CD4-positive, alpha-beta T cell (primary cell): ENCODE data around the gene GMEB1. TPM values are rescaled to one million over a fixed set of nuclear protein-coding genes. Genes with fewer than 3 reads are reported as not detected.
"Not testable (repeated sequence)": the region's sequence is repeated elsewhere in the genome, so short reads cannot be mapped to it uniquely, and the experiment has no call there.

Experiments used
- ATAC-seq: fragments of 200-7000 bp; cut with Tn5 transposase; one replicate; pipeline ENCODE4 v1.10.0; 2022; ENCODE audit warnings: mild to moderate bottlenecking; ENCODE audit not compliant: poor library complexity
- CTCF ChIA-PET: fragments of 350-600 bp; sonication (Branson Sonifier 250); formaldehyde crosslinking; loops from one replicate; lab custom pipeline; 2021; ENCODE audit warnings: antibody characterized with exemption, inconsistent platforms; lab: Charles Lee
- POLR2A ChIA-PET: fragments of 350-600 bp; sonication (Branson Sonifier 250); formaldehyde crosslinking; loops from one replicate; lab custom pipeline; 2021; ENCODE audit warnings: antibody characterized with exemption, inconsistent platforms; lab: Charles Lee
- DNase-seq, 14 experiments: peaks; one replicate each; pipeline ENCODE4 v3.0.0-alpha.2; 2013 to 2020; ENCODE audit warnings: mixed read lengths in 2 of 14
- H3K27ac ChIP-seq, 2 donors: one replicate each; pipeline versions ENCODE4 v1.5.1 to v1.7.0; 2013; ENCODE audit warnings: low read length in 2 of 2, low read depth in 1 of 2, mild to moderate bottlenecking in 1 of 2
- H3K27me3 ChIP-seq, 2 experiments: 1 replicate in 1 of 2; 2 replicates in 1 of 2; pipeline versions ENCODE4 v1.6.1 to v1.7.0; 2013; ENCODE audit warnings: low read length in 2 of 2, control low read depth in 1 of 2, mild to moderate bottlenecking in 1 of 2, moderate library complexity in 1 of 2; ENCODE audit not compliant: insufficient read depth in 2 of 2, control insufficient read depth in 1 of 2
- H3K36me3 ChIP-seq: one replicate; pipeline ENCODE4 v1.6.1; 2013; ENCODE audit warnings: low read length, control low read depth; ENCODE audit not compliant: insufficient read depth
- H3K4me1 ChIP-seq: one replicate; pipeline ENCODE4 v1.6.1; 2013; ENCODE audit warnings: low read length, control low read depth; ENCODE audit not compliant: insufficient read depth
- H3K4me3 ChIP-seq: one replicate; pipeline ENCODE4 v1.5.1; 2013; ENCODE audit warnings: mild to moderate bottlenecking, low read length, moderate library complexity
- H3K9me3 ChIP-seq, 2 experiments: 1 replicate in 1 of 2; 2 replicates in 1 of 2; pipeline versions ENCODE4 v1.6.1 to v1.7.0; 2013; ENCODE audit warnings: low read length in 2 of 2, mild to moderate bottlenecking in 2 of 2, control low read depth in 1 of 2, moderate library complexity in 1 of 2; ENCODE audit not compliant: control insufficient read depth in 1 of 2, insufficient read depth in 1 of 2
- H3K27ac Mint-ChIP-seq: one replicate; pipeline ENCODE4 v1.8.0; 2020; ENCODE audit warnings: mixed read lengths
- H3K27me3 Mint-ChIP-seq: one replicate; pipeline ENCODE4 v1.8.0; 2021; ENCODE audit warnings: mixed read lengths
- H3K36me3 Mint-ChIP-seq: one replicate; pipeline ENCODE4 v1.8.0; 2021; ENCODE audit warnings: low read depth, mixed read lengths
- H3K4me1 Mint-ChIP-seq: one replicate; pipeline ENCODE4 v1.8.0; 2021; ENCODE audit warnings: low read depth, mixed read lengths
- H3K4me3 Mint-ChIP-seq: one replicate; pipeline ENCODE4 v1.8.0; 2020; ENCODE audit warnings: mild to moderate bottlenecking, mixed read lengths
- H3K9me3 Mint-ChIP-seq: one replicate; pipeline ENCODE4 v1.8.0; 2020; ENCODE audit warnings: mixed read lengths
- intact Hi-C, 2 experiments: fragments of 100-400 bp; cut with DNase I in 1 of 2; cut with micrococcal nuclease in 1 of 2; formaldehyde crosslinking; loops; one replicate each; pipeline versions ENCODE4 v1.15.1 to v1.9.0; 2023 to 2025; cut with DNase I, micrococcal nuclease
- total RNA-seq, 174 experiments: library from RNA in 2 of 174; stranded (reverse) in 2 of 174; gene quantifications; one replicate each; pipeline ENCODE4 v1.2.3 and lab custom pipeline; 2021 to 2026
- TF ChIP-seq, protein P1 (sequence below): fragments of 200-600 bp; IDR thresholded peaks from one replicate; pipeline ENCODE4 v1.8.0; 2022; ENCODE audit warnings: antibody characterized with exemption, mild to moderate bottlenecking

GMEB1 gene
- total RNA-seq, 2 experiments from 2014 or later = 9.0 to 11.8 TPM

GRCh38 chr1:28653870-28654269 is 14.7 kb upstream of the GMEB1 start:
- H3K4me3 ChIP-seq, POLR2A ChIA-PET, H3K4me1 ChIP-seq, H3K27ac ChIP-seq, H3K9me3 Mint-ChIP-seq, H3K27ac Mint-ChIP-seq, ATAC-seq, H3K4me1 Mint-ChIP-seq, intact Hi-C loops, H3K36me3 ChIP-seq, H3K36me3 Mint-ChIP-seq, CTCF ChIA-PET, H3K27me3 Mint-ChIP-seq, H3K9me3 ChIP-seq, H3K27me3 ChIP-seq, H3K4me3 Mint-ChIP-seq: not testable (repeated sequence)
- peak in 5 of 14 experiments; percentile 13 to 47 (median 34) for DNase-seq

DNA sequence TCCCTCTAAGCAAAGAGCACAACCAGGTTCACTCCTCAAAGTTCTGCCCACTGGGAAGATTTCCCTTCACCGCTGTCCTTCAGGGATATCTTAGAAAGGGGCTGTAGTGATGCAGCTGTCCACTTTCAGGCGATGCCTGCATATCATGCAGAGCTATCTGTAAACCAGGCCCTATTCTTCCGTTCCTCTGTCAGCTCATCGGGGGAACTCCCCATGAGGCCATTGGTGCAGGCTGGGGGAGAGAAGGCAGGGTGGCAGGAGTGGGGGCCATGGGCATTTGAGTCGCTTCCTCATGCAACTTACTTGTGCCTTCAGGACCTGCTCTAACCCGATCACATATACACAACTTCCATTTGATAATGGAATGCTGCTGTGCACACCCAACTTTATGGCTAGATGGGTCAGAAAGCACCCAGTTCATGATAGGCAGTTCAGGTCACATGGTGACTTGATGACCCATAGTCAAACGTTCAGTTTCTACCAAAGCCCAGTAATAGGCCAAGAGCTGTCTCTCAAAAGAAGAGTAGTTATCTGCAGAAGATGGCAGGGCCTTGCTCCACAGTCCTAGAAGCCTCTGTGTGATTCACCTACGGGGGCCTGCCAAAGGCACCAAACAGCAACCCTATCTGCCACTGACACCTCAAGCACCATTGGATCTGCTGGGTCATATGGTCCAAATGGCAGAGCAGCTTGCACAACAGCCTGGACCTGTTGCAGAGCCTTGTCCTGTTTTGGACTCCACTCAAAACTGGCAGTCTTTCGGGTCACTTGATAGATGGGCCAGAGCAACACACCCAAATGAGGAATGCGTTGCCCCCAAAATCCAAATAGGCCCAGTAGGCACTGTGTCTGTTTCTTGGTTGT is 12.9 kb upstream of the GMEB1 start:
- H3K36me3 ChIP-seq, H3K27ac Mint-ChIP-seq, H3K9me3 ChIP-seq, H3K4me1 ChIP-seq, H3K27me3 ChIP-seq, ATAC-seq, H3K9me3 Mint-ChIP-seq, DNase-seq, H3K36me3 Mint-ChIP-seq, H3K4me3 Mint-ChIP-seq, H3K27ac ChIP-seq, H3K4me1 Mint-ChIP-seq, H3K4me3 ChIP-seq, intact Hi-C loops, CTCF ChIA-PET, H3K27me3 Mint-ChIP-seq: not testable (repeated sequence)
- POLR2A ChIA-PET = interaction anchor here (2.0 kb wide), 1 partner anchor 12 kb away, joined by 5 read pairs; the partner anchor contains the start of gene GMEB1

GRCh38 chr1:28656335-28656734 is 12.2 kb upstream of the GMEB1 start:
- DNase-seq = no peak
- ChIA-PET POLR2A (interaction anchor here (2.0 kb wide), 1 partner anchor 12 kb away, joined by 5 read pairs; the partner anchor contains the start of gene GMEB1), CTCF (no interaction called here)
- no peak overlapping the region for H3K4me3 ChIP-seq
- Mint-ChIP-seq H3K27ac (no peak overlapping the region), H3K4me3 (no peak overlapping the region), H3K27me3 (no peaks in the 10 kb centered on the region), H3K9me3 (no peaks in the 10 kb centered on the region), H3K36me3 (no peaks in the 10 kb centered on the region), H3K4me1 (no peaks in the 10 kb centered on the region)
- H3K27me3 ChIP-seq = no peaks in the 10 kb centered on the region
- H3K9me3 ChIP-seq = no peaks in the 10 kb centered on the region
- intact Hi-C loops = no loop called here
- TF ChIP-seq, protein P1, sequence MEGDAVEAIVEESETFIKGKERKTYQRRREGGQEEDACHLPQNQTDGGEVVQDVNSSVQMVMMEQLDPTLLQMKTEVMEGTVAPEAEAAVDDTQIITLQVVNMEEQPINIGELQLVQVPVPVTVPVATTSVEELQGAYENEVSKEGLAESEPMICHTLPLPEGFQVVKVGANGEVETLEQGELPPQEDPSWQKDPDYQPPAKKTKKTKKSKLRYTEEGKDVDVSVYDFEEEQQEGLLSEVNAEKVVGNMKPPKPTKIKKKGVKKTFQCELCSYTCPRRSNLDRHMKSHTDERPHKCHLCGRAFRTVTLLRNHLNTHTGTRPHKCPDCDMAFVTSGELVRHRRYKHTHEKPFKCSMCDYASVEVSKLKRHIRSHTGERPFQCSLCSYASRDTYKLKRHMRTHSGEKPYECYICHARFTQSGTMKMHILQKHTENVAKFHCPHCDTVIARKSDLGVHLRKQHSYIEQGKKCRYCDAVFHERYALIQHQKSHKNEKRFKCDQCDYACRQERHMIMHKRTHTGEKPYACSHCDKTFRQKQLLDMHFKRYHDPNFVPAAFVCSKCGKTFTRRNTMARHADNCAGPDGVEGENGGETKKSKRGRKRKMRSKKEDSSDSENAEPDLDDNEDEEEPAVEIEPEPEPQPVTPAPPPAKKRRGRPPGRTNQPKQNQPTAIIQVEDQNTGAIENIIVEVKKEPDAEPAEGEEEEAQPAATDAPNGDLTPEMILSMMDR = no peak
- no peak overlapping the region for H3K27ac ChIP-seq
- peaks cover 3% of the 10 kb centered on the region for H3K4me1 ChIP-seq
- no peak for ATAC-seq
- no peaks in the 10 kb centered on the region for H3K36me3 ChIP-seq

GRCh38 chr1:28663871-28664470 is 4.6 kb upstream of the GMEB1 start:
- intact Hi-C loops = no loop called here
- H3K9me3 Mint-ChIP-seq = no peaks in the 10 kb centered on the region
- no peaks in the 10 kb centered on the region for H3K9me3 ChIP-seq
- no peaks in the 10 kb centered on the region for H3K27me3 Mint-ChIP-seq
- H3K4me1 ChIP-seq = peaks cover 18% of the 10 kb centered on the region
- ChIA-PET CTCF (interaction anchor here (0.6 to 0.7 kb wide), 2 partner anchors 27 to 87 kb away, joined by 3 read pairs; no protein-coding TSS in a partner anchor), POLR2A (interaction anchor here (0.7 to 1.4 kb wide), 2 partner anchors 15 to 21 kb away, joined by 4 to 7 read pairs; partner anchors contain the start of genes RNU11 and TAF12)
- peaks cover 12% of the 10 kb centered on the region for H3K4me1 Mint-ChIP-seq
- DNase-seq (no peak), ATAC-seq (no peak)
- peak overlapping the region; percentile 54 for H3K4me3 Mint-ChIP-seq
- H3K36me3 ChIP-seq = no peaks in the 10 kb centered on the region
- H3K27ac ChIP-seq = no peak overlapping the region
- H3K27me3 ChIP-seq = no peaks in the 10 kb centered on the region
- H3K36me3 Mint-ChIP-seq = peaks cover 6% of the 10 kb centered on the region
- TF ChIP-seq, protein P1 = no peak
- H3K4me3 ChIP-seq = no peak overlapping the region
- H3K27ac Mint-ChIP-seq = peak overlapping the region; percentile 63
